GM18867 (cell line): ENCODE data around the gene SORBS1.
A peak's percentile ranks its signal among the peaks of the same experiment; 100 is the strongest.

Experiments
- ATAC-seq: cut with Tn5 transposase; IDR thresholded peaks from one replicate; pipeline ENCODE4 v1.9.1; 2021; ENCODE audit warnings: mild to moderate bottlenecking, moderate library complexity; ENCODE audit not compliant: unreplicated experiment

SORBS1 gene

DNA sequence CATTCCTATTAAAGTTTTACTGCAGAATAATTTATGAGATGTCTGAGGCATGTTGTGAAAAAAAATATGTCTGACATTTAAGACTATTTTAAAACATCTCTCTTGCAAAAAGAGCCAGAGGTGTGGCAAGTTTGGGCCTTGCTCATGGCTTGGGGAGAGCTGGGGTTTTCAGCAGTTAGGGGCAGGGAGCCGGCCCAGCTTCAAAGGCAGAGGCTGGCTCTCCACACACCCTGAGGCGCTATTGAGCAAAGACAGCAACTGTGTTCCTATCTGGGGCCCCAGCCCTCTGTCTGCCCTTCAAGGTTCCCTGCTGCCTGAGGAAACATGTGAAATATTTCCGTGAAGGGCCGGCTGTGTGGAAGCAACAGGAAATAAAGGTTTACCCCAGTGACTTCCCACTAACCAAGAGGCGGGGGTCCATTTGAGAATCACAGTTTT, 94.0 kb downstream of the SORBS1 start:
- no peak for ATAC-seq

DNA sequence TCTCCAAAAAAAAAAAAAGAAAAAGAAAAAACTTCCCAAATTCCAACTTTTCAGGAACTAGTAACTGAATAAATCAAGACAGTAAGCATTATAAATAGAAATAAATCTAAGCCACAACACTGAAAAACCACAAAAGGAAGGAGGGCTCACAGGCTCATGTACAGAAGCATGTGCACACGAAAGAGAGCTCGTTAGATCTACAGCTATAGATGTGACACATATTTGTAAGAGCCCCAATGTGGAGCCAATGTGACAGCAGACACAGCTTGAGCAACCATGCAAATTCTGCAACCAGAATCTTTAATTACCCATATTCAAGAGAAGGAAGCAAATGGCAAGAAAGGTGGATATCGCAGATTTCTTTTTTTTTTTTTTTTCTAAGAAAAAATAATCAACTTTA, 94.7 kb downstream of the SORBS1 start:
- no peak for ATAC-seq

DNA sequence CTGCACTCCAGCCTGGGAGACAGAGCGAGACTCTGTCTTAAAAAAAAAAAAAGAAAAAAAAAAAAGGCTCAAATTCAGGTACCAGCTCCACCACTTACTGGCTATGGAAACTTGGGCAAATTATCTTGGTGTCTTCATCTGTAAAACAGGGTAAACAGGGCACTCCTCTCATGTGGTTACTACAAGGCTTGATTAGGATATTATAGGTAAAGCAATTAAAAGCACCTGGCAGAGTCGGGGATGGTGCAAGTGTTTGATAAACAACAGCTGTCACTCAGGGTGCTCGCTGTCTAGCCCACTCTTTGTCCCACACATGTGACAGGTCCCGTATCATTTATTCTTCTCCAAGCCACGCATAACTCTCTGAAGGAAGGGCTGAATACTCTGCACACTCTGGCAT, 96.9 kb downstream of the SORBS1 start:
- ATAC-seq, result no peak

DNA sequence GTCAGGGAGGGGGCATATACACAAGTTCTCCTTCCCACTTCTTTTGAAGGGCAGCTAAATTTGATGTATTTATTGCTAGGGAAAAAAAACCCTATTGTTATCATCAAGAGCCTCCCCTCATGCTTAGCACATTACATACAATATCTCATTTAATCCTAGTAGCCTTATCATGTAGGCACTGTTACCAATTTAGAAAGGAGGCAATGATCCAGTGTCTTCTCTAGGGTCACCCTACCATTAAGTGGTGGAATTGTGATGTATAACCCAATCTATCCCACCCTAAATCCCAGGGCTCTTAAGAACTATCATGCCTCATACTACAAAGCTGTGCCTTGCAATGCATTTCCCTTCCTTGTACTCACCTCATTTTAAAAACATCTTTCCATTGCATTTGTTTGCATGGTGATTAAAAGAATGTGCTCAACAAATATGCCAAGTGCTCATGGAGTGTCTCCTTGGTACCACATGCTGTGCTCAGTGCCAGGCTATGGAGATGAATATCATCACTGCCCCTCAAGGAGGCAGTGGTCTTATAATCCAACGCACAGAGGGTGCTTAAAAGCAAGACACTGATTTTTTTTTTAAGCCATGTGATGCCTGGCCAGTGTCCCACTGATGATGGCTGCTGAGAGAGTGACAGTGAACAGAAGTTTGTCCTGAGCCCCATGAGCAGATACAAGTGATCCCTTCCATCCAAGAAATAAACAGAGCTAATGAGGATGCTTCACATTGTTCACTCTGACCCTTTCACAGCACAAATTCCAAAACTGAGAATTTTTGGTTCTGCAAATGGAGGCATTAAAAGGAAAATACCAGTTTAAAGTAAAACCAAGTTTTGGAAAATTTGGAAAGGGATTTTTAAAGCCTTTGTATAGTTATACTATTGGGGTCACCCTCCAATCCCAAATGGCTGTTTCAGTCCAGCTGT, 98.2 kb downstream of the SORBS1 start:
- no peak for ATAC-seq

DNA sequence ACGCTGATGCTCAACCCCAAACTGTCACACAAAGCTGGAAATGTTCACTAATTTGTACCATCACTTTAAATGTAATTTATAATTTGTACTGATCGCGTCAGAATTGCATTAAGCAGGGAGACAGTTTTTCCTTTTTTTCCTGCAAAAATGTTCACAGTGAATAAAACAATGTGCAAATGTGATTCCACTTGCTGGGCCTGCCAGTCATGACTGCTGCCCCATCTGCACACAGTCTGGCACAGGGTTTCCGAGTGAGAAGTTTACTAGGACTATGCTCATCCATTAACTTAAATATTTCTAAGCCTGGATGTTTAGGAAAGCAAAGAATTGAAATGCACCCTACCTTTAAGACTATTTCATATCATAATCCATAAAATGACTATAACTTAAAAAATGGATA, 99.6 kb downstream of the SORBS1 start:
- ATAC-seq, result no peak

DNA sequence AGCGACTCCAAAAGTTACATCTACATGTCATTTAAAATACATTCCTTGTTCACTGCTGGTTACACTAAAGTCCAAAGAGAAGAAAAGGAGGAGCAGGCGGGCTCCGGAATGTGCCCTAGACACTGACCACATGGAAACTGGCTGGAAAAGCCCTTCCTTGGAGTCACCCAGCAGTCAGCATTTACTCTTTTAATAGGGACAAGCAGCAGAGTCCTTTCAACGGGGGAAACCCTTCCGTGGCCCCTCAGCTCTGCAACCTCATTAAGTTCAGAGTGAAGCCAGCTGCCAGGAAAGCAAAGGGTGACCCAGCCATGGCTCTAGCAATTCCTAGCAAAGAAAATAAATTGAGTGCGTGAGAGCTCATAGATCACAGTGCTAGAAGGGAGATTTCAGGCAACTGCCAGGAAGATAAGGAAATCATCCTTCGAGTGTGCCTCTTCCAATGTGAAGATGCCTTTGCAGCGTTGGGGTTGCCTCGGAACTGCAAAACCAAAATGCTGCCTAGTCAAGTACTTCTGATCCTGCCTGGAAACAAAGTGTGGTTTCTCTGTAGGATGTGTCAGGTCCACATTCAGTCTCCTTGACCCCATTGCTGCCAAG, 101.6 kb downstream of the SORBS1 start:
- no peak for ATAC-seq

DNA sequence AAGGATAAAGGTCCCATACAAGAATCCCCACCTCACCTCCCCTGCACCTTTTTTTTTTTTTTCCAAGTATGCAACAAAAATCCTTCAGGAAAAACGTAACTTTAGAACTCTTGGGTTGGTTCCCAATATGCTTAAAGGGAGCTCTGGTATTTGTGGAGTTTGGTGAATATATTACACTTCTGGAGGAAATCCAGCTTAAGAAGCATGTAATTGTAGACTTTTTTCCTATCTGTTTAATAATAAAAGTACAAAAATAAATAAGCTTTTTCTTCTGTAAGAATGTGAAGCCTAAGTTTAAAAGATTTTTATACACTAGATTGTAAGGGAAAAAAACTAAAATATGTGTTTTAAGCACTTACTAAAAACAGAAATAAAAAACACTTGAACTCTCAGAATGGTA, 102.3 kb downstream of the SORBS1 start:
- ATAC-seq, result no peak

DNA sequence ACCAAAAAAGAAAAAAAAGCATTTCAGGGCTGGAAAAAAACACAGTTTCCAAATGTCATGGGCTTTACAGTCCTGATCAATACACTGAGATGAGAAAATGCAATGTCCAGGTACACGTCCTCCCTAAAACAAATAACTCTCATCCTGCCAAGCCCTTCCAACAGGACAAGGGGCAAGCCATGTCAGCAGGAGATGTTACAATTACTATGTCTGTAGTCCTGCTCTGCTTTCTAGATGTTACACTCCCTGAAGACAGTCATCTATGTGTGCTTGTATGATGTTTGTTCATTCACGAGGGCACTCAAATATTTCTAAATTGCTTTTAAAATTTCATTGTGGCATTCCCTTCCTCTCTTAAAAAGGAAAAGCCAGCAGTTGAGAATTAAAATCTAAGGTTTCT, 103.2 kb downstream of the SORBS1 start:
- no peak for ATAC-seq

DNA sequence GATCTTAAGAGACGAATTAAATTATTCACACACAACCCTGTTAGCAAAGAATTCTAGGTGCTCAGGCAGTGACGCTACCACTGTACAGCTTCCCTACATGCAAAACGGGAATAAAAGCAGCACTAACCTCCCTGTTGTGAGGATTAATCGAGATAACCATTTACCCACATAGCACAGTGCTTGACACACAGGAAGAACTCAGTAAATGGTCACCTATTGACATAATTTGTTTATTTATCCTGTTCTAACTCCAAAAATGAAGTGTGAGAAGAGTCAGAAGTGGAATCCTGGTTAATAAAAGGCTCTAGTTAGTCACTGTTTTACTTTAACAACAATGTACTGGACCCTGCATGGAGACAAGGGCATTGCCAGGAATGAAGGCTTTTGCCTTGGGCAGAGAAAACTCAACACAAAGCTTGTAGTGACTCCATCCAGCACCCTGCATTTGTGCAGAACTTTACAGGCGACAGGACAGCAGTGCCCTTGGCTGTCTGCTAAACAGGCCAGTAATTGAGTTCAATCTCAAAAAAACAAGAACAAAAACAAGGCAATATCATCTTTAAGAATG, 103.8 kb downstream of the SORBS1 start:
- ATAC-seq, result no peak

DNA sequence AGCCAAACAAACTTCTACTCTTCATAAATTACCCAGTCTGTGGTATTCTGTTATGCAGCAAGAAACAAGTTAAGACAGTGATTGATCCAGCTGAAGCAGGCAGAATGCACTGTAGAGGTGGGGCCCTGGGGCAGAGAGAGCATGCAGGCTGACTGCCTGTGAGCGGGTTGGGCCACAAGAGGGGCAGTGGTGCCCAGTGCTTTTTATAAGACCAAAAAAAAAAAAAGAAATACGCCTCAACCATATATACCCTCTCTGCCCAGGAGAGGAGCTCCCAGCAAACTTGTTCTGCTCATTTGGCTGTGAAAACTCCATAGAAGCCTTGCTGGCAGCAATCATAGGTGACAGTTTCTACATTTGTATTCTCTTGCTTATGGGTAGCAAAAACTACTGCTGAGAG, 104.7 kb downstream of the SORBS1 start:
- ATAC-seq, result no peak

DNA sequence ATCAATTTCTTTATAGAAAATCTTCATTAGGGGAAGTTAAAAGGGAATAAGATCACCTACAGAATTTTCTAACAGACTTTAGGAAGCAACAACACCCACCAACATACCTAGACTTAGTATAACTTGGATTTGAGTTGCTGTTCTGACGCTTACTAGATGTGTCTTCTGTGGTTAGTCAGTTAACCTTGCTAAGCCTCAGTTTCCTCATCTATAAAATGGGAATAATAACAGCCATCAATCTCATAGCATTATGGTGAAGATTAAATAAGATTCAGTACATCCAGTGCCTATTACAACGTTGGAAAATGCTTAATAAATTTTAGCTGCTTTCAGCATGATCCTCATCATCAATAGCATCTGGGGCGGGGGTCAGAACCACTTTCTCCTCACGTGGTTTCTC, 106.2 kb downstream of the SORBS1 start:
- ATAC-seq, result no peak

DNA sequence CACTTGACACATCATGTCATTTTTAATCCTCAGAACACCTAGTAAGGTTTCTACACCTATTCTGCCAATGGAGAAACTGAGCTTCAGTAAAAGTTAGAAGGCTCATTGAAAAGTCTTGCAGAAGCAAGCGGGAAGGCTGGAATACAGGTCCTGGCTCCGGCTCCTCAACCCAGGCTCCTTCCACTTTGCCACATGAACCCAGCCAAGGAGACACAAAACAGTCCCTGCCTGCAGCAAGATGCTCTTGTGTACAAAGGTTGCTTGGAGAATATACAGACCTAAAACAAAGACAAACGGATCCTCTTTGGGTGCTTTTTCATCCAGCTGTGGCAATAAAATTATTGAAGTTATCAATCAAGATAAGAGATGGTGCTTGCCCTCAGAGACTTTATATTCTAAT, 106.8 kb downstream of the SORBS1 start:
- ATAC-seq, result no peak

DNA sequence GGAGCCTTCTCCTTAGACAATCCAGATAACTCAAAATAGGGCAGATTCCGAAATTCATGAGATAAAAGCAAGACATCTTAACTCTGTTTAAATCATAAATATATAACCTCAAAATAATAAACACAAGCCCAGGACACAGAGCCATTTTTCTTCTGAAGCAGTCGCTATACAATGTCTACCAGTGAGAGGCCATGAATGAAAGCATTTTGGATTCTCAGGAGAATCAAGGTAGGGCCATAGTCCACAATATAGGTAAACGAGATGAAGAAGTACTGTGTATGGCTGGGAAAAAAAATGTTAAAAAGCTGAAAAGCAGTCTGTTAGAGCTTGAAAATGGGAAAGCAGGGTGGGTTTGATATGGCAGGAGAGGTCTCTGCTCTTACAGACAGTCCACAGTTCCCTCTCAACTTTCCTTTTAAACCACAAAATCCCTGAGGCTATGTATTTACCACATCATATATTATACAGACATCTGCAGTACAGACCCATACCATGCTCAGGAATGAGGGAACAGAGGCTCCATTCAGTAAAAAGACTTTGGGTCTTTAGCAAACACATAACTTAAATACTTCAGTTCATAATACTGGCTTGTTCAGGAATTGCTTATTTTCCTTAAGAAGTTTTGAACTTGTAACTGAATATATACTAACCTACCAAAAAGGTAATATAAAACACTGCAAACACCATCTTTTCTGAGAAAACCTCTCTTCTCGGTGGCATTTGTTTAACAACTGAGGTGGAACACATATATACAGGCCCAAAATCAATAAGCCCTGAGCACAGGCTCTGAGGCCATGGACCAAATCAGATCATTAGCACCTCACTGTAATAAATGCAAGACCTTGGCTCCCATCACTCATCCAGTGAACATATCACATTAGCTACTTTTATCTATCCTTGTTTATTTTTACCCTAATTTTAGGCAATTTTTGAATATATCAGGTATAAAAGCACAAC, 109.3 kb downstream of the SORBS1 start:
- ATAC-seq, result no peak

DNA sequence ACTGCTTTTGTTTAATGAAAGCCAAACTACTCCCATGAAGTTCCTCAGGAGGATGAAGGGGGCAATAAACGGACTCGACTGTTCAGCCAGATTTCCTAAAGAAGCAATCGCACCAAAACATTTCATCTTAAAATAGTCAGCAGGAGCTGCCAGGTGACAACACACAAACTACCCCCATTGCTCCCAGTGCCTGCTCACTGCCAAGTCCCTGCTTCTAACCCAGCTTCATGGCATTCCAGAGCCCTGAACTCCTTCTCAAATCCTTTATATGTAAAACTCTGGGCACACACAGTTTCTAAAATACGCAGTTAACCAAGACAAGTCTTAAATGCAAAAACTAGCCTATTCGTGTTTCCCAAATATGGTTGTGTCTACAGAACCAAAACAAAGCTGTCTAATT, 110.0 kb downstream of the SORBS1 start:
- ATAC-seq, result no peak

DNA sequence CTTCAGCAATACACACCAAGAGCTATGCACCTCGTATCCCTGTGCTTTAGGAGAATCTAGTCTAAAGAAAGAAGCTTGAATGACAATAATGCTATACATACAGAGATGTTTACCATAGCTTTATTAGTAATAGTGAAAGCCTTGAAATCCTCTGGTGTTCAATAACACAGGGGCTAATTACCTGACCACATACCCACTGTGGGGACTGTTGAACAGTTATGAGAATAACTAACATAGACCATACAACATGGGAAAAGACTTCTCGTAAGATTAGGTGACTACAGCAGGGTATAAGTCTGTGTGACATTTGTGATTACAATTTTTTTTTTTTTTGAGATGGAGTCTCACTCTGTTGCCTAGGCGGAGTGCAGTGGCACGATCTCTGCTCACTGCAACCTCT, 111.0 kb downstream of the SORBS1 start:
- ATAC-seq, result no peak

DNA sequence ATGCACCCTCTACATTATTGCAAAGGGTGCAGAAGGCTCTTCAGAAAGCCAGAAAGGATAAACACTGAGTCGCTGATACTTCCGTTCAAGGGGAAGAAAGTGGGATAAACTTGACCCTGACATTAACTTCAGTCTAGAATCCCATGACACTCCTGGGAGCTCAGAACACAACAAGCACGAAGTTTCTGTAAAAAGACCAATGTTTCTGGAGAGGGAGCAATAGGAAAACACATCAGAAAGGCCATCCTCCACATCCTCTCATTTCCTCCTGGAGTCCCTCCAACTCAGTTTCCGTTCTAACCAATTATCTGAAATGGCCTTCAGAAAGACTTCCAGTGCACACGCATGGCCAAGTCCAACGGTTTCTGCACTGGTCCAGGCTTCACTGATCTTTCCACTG, 113.5 kb downstream of the SORBS1 start:
- ATAC-seq, result no peak

DNA sequence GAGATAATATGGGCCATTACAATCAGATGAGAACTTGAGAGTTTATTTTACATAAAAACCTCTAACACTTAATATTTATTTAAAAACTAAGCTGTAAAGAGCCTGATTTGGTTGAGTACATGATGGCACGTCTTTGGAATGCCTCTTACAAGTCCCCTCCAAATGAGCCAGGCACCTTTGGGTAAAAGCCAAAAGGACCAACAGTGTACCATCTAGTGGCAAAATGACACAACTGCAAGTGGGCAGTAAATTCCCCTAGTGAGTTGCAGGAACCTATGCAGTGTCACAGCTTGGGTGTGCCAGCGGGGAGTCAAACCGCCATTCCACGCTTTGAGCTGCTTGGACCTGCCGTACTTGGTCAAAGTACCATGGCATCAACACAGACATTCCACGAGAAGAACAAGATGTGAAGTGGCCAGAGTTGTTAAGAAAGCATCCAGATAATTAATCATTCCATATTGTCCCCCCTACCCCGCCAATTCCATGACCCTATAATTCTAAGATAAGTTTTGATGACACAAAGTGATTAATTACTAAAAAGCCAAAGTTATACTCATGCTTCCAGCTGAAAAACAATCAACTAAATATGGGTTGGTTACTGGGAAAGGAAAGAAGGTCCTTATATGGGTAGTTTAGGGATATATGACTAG, 115.2 kb downstream of the SORBS1 start:
- peak; percentile 53 for ATAC-seq

DNA sequence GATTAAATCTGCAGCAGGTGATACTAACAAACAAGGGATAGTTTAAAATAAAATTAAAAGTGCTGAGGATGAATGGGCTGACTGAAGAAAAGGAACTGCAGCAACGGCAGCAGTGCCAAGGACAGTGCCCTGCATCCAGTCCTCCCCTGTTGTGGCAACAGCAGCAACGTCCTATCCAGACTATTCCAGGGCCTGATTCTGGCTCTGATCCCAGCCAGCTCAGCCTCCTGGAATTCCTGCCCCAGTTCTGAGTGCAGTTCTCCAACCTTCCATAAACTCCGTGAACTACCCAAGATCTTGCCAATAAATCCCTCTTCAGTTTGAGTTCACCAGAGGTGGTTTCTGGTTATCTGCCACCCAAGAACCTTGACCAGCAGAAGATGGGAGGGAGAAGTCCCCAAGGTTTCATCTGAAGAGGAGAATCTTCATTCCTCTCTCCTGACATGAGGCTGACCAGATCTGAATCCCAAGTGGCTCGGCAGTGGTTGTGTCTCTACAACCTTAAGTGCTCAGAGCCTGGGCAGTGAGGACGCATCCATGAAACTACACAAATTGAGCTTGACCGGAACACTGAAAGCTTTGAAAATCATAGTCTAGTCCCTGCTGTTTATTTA, 115.8 kb downstream of the SORBS1 start:
- no peak for ATAC-seq

DNA sequence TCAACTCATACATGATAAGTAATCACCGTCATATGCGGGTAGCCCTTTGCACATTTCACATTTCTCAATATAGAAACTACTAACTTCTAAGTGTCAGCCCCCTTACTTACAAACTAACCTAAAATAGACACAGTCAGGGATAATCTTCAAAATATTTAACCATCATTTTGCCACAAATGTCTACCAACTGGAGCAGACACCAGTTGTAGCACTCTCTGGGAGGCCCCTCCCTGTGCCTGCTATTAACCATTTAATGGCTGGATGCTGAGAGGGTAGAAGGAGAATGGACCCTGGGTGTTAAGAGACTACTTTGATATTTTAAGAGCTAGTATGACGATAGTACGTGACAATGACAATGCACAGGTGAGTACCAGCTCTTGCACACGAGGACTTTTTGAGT, 116.4 kb downstream of the SORBS1 start:
- ATAC-seq, result no peak

DNA sequence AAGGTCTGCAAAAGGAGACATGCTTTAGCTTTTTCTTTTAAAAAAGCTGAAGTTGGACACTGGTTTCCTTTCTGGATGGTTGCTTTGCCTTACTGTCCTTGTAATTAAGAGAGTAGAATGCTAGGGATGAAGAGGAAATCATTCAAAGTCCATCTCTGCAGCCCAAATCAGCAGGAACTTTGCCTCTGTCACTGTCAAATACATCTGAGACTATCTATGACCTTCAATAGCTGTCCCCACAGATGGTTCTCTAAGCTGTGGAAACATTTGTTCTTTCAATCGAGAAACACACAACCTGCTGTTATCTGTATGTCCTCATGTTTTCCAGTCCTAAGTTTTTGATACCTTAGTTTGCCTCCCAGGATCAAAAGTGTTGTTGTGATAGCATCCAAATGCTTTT, 117.5 kb downstream of the SORBS1 start:
- no peak for ATAC-seq
